HEK293 (cell line): ENCODE measurements around the gene MXI1.
A peak's percentile ranks its signal among the peaks of the same experiment; 100 is the strongest.

ENCODE experiments used
- CTCF ChIA-PET: fragments of 350-600 bp; formaldehyde crosslinking; extraction: SDS; loops from one replicate; lab custom pipeline; 2021; ENCODE audit warnings: antibody characterized with exemption; lab: Yijun Ruan, JAX
- POLR2A ChIA-PET: fragments of 300-600 bp; formaldehyde crosslinking; extraction: SDS; loops from one replicate; lab custom pipeline; 2020; ENCODE audit warnings: antibody characterized with exemption, inconsistent platforms; lab: Yijun Ruan, JAX
- H3K27ac ChIP-seq: fragments of 200-500 bp; sonication (Bioruptor generic); 2 replicates; pipeline ENCODE4 v1.5.1; 2014; ENCODE audit warnings: low read depth, low read length, control low read depth, inconsistent platforms; ENCODE audit errors: extremely low read depth
- H3K36me3 ChIP-seq, 2 experiments: fragments of 200-500 bp in 1 of 2; sonication (Bioruptor generic) in 1 of 2; 1 replicate in 1 of 2; 2 replicates in 1 of 2; pipeline ENCODE4 v1.5.1; 2014 to 2017; ENCODE audit warnings: inconsistent platforms in 2 of 2, low read length in 2 of 2; ENCODE audit not compliant: control insufficient read depth in 2 of 2, insufficient read depth in 1 of 2
- H3K4me1 ChIP-seq: fragments of 200-500 bp; sonication (Bioruptor generic); 2 replicates; pipeline ENCODE4 v1.5.1; 2014; ENCODE audit warnings: mild to moderate bottlenecking, low read length, inconsistent platforms; ENCODE audit not compliant: control insufficient read depth, insufficient read depth
- H3K4me3 ChIP-seq: 2 replicates; pipeline ENCODE4 v1.5.1; 2011; ENCODE audit warnings: low read depth, mild to moderate bottlenecking, control low read depth, low read length, moderate library complexity
- H3K9me3 ChIP-seq: fragments of 200-500 bp; sonication (Bioruptor generic); 2 replicates; pipeline ENCODE4 v1.5.1; 2014; ENCODE audit warnings: low read depth, low read length, inconsistent platforms; ENCODE audit not compliant: control insufficient read depth, insufficient read depth
- GLIS1 ChIP-seq: fragments of 450-650 bp; formaldehyde crosslinking; IDR thresholded peaks from 2 replicates; pipeline ENCODE4 v1.5.1; 2016; ENCODE audit warnings: missing biosample characterization, missing genetic modification characterization
- HOXA7 ChIP-seq: sonication (generic); formaldehyde crosslinking; IDR thresholded peaks from 2 replicates; pipeline ENCODE4 v1.8.1; 2022; ENCODE audit warnings: missing genetic modification reagents, borderline replicate concordance
- PRDM10 ChIP-seq: fragments of 450-650 bp; formaldehyde crosslinking; IDR thresholded peaks from 2 replicates; pipeline ENCODE4 v1.5.1; 2016; ENCODE audit warnings: missing biosample characterization, missing genetic modification characterization
- ZBTB26 ChIP-seq: fragments of 450-650 bp; formaldehyde crosslinking; optimal IDR thresholded peaks from 2 replicates; pipeline ENCODE3; 2016; ENCODE audit warnings: missing biosample characterization, mild to moderate bottlenecking, missing genetic modification characterization
- ZBTB49 ChIP-seq: fragments of 450-650 bp; formaldehyde crosslinking; IDR thresholded peaks from 2 replicates; pipeline ENCODE4 v1.5.1; 2016; ENCODE audit warnings: missing biosample characterization, missing genetic modification characterization, low read depth
- ZFP37 ChIP-seq: fragments of 450-650 bp; formaldehyde crosslinking; IDR thresholded peaks from 2 replicates; pipeline ENCODE4 v1.5.1; 2016; ENCODE audit warnings: missing biosample characterization, missing genetic modification characterization
- ZNF148 ChIP-seq: fragments of 450-650 bp; formaldehyde crosslinking; IDR thresholded peaks from 2 replicates; pipeline ENCODE4 v1.5.0; 2017; ENCODE audit warnings: missing biosample characterization, missing genetic modification characterization, borderline replicate concordance
- ZNF19 ChIP-seq: fragments of 450-650 bp; formaldehyde crosslinking; IDR thresholded peaks from 2 replicates; pipeline ENCODE4; 2016; ENCODE audit warnings: missing biosample characterization, missing genetic modification characterization, low read depth
- ZNF24 ChIP-seq: fragments of 450-650 bp; formaldehyde crosslinking; IDR thresholded peaks from 2 replicates; pipeline ENCODE4 v1.5.1; 2016; ENCODE audit warnings: missing biosample characterization, missing genetic modification characterization
- ZNF513 ChIP-seq: fragments of 450-650 bp; IDR thresholded peaks from 2 replicates; pipeline ENCODE4 v1.5.1; 2018; ENCODE audit warnings: missing biosample characterization, missing genetic modification characterization
- ZNF549 ChIP-seq: fragments of 450-650 bp; IDR thresholded peaks from 2 replicates; pipeline ENCODE4 v1.5.1; 2018; ENCODE audit warnings: missing biosample characterization, missing genetic modification characterization, mild to moderate bottlenecking, inconsistent platforms, moderate library complexity
- ZNF645 ChIP-seq: fragments of 450-650 bp; formaldehyde crosslinking; IDR thresholded peaks from 2 replicates; pipeline ENCODE4; 2016; ENCODE audit warnings: missing biosample characterization, missing genetic modification characterization
- ZNF658 ChIP-seq: fragments of 450-650 bp; formaldehyde crosslinking; IDR thresholded peaks from 2 replicates; pipeline ENCODE4; 2016; ENCODE audit warnings: missing biosample characterization, missing genetic modification characterization
- ZNF843 ChIP-seq: fragments of 450-650 bp; formaldehyde crosslinking; IDR thresholded peaks from 2 replicates; pipeline ENCODE4 v1.5.1; 2016; ENCODE audit warnings: missing biosample characterization, missing genetic modification characterization
- ZSCAN18 ChIP-seq: fragments of 450-650 bp; formaldehyde crosslinking; IDR thresholded peaks from 2 replicates; pipeline ENCODE4 v1.5.1; 2016; ENCODE audit warnings: missing biosample characterization, missing genetic modification characterization
- ZSCAN30 ChIP-seq: fragments of 450-650 bp; IDR thresholded peaks from 2 replicates; pipeline ENCODE4 v1.5.1; 2018; ENCODE audit warnings: missing biosample characterization, mild to moderate bottlenecking, missing genetic modification characterization, moderate library complexity

The MXI1 gene

GRCh38 chr10:110209926-110210673, 2.7 kb downstream of the MXI1 start (continued):
- peak; percentile 8; the same call in 1 of the 2 replicates for TF ChIP-seq GLIS1
- no peak for TF ChIP-seq ZSCAN30
- no peak for TF ChIP-seq ZBTB26 (tag by site-specific recombination)

GRCh38 chr10:110210674-110211464, 3.5 kb downstream of the MXI1 start:
- Histone ChIP-seq H3K27ac (peak overlapping the region; percentile 93), H3K4me3 (peak overlapping the region; percentile 68), H3K9me3 (no peaks in the 10 kb centered on the region), H3K4me1 (peaks cover 20% of the 10 kb centered on the region), H3K36me3 (no peaks in the 10 kb centered on the region)
- CTCF ChIA-PET: interaction anchor here (0.5 to 7.2 kb wide), 6 partner anchors 9 to 464 kb away, joined by 3 to 70 read pairs (median 4); no protein-coding TSS in a partner anchor
- POLR2A ChIA-PET: interaction anchor here (0.7 to 5.3 kb wide), 13 partner anchors 8 to 1929 kb away, joined by 3 to 75 read pairs (median 6); partner anchors contain the start of gene ADD3
- TF ChIP-seq ZNF645 (tag by site-specific recombination) (no peak), ZNF658 (tag by site-specific recombination) (no peak), ZNF843 (tag by site-specific recombination) (peak; percentile 75; the same call in 1 of the 2 replicates), ZNF24 (tag by site-specific recombination) (peak; percentile 84), ZNF549 (tag by site-specific recombination) (no peak), ZNF148 (tag by site-specific recombination) (no peak), HOXA7 (CRISPR knock-in tag) (no peak), ZNF19 (tag by site-specific recombination) (no peak), PRDM10 (peak; percentile 100), ZSCAN18 (peak; percentile 24; the same call in 1 of the 2 replicates), ZBTB49 (no peak), ZNF513 (tag by site-specific recombination) (no peak), ZFP37 (tag by site-specific recombination) (no peak; the same call in 1 of the 2 replicates)
